Chondrocyte (in vitro differentiated cells): ENCODE data around the gene FAM228B. TPM values are rescaled to one million over a fixed set of nuclear protein-coding genes. Genes with fewer than 3 reads are reported as not detected.
"Not testable (repeated sequence)": the region's sequence is repeated elsewhere in the genome, so short reads cannot be mapped to it uniquely, and the experiment has no call there.

Experiments
- DNase-seq: peaks from one replicate; pipeline ENCODE4 v3.0.0; 2021; ENCODE audit warnings: mixed read lengths, low spot score
- H3K27ac Mint-ChIP-seq: one replicate; pipeline ENCODE4 v1.8.0; 2021; ENCODE audit warnings: mild to moderate bottlenecking, moderate library complexity, mixed read lengths; ENCODE audit not compliant: unreplicated experiment
- H3K27me3 Mint-ChIP-seq: 2 replicates; pipeline ENCODE4 v1.8.0; 2021; ENCODE audit warnings: low read depth, mixed read lengths
- H3K36me3 Mint-ChIP-seq: 2 replicates; pipeline ENCODE4 v1.8.0; 2021; ENCODE audit warnings: low read depth, mixed read lengths
- H3K4me1 Mint-ChIP-seq: 2 replicates; pipeline ENCODE4 v1.8.0; 2021; ENCODE audit warnings: low read depth, mild to moderate bottlenecking, mixed read lengths
- H3K4me3 Mint-ChIP-seq: one replicate; pipeline ENCODE4 v1.8.0; 2021; ENCODE audit warnings: mild to moderate bottlenecking, moderate library complexity, mixed read lengths; ENCODE audit not compliant: unreplicated experiment
- H3K9me3 Mint-ChIP-seq: 2 replicates; pipeline ENCODE4 v1.8.0; 2021; ENCODE audit warnings: low read depth, mixed read lengths
- total RNA-seq: library from RNA; stranded (reverse); gene quantifications from 3 replicates; pipeline ENCODE4 v1.2.1, GENCODE V29; 2021
- TF ChIP-seq, protein P1 (sequence below): fragments of 200-600 bp; sonication (generic); IDR thresholded peaks from 2 replicates; pipeline ENCODE4 v1.5.0; 2021; ENCODE audit warnings: antibody characterized with exemption, mild to moderate bottlenecking, moderate library complexity

FAM228B gene
- total RNA-seq, 1 donor from 2014 or later: 15.8 TPM

DNA sequence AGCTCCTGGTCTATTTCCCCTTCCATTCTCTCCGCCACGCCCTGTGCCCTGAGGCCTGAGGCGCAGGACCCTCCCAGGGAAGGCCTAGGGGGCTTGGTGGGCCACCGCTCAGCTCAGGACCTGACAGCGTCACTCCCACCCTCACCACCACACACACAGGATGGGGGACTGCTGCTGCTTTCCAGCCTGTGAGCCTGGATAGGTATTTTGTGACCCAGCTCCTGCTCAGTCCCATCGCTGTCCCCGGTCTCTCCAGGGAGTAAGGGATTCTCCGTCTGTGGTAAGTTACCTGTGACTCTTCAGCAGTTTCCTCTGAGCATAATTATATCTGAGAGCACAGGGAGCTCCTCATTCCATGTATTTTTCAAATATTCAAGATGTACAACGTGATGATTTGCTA lies 67.9 kb downstream of the FAM228B start:
- no peak overlapping the region for H3K4me3 Mint-ChIP-seq
- TF ChIP-seq, protein P1, sequence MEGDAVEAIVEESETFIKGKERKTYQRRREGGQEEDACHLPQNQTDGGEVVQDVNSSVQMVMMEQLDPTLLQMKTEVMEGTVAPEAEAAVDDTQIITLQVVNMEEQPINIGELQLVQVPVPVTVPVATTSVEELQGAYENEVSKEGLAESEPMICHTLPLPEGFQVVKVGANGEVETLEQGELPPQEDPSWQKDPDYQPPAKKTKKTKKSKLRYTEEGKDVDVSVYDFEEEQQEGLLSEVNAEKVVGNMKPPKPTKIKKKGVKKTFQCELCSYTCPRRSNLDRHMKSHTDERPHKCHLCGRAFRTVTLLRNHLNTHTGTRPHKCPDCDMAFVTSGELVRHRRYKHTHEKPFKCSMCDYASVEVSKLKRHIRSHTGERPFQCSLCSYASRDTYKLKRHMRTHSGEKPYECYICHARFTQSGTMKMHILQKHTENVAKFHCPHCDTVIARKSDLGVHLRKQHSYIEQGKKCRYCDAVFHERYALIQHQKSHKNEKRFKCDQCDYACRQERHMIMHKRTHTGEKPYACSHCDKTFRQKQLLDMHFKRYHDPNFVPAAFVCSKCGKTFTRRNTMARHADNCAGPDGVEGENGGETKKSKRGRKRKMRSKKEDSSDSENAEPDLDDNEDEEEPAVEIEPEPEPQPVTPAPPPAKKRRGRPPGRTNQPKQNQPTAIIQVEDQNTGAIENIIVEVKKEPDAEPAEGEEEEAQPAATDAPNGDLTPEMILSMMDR: no peak
- H3K27ac Mint-ChIP-seq: no peak overlapping the region
- DNase-seq: no peak
- H3K27me3 Mint-ChIP-seq: no peaks in the 10 kb centered on the region
- peaks cover 9% of the 10 kb centered on the region for H3K36me3 Mint-ChIP-seq
- peaks cover 18% of the 10 kb centered on the region for H3K9me3 Mint-ChIP-seq
- H3K4me1 Mint-ChIP-seq: no peaks in the 10 kb centered on the region

DNA sequence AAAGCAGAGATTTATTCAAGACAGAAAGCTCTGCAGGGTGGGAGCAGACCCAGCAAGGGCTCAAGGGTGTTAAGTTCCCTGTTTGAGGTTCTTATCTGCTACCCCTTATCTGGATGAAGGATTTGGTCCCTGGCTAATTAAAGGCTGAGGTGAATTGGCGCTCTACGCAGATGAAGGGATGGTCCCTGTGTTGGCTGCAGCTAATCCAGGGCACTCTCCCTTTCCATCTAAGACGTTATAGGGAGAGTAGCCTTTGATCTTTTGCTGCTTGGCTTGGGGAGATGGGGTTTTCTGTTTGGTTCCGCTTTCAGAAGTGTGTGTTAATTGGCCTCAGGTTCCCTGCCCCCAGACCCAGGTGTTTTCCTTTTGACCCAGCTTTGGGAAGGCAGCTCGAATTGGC lies 68.6 kb downstream of the FAM228B start:
- Mint-ChIP-seq H3K36me3 (peaks cover 9% of the 10 kb centered on the region), H3K9me3 (peaks cover 25% of the 10 kb centered on the region), H3K27ac (no peak overlapping the region), H3K4me1 (no peaks in the 10 kb centered on the region), H3K27me3 (no peaks in the 10 kb centered on the region), H3K4me3 (no peak overlapping the region)
- no peak for DNase-seq
- TF ChIP-seq, protein P1: no peak

GRCh38 chr2:24197213-24197612 lies 73.9 kb downstream of the FAM228B start:
- not testable (repeated sequence) for DNase-seq, H3K4me1 Mint-ChIP-seq, H3K27me3 Mint-ChIP-seq, H3K4me3 Mint-ChIP-seq, H3K27ac Mint-ChIP-seq
- peaks cover 35% of the 10 kb centered on the region for H3K9me3 Mint-ChIP-seq
- peaks cover 17% of the 10 kb centered on the region for H3K36me3 Mint-ChIP-seq

DNA sequence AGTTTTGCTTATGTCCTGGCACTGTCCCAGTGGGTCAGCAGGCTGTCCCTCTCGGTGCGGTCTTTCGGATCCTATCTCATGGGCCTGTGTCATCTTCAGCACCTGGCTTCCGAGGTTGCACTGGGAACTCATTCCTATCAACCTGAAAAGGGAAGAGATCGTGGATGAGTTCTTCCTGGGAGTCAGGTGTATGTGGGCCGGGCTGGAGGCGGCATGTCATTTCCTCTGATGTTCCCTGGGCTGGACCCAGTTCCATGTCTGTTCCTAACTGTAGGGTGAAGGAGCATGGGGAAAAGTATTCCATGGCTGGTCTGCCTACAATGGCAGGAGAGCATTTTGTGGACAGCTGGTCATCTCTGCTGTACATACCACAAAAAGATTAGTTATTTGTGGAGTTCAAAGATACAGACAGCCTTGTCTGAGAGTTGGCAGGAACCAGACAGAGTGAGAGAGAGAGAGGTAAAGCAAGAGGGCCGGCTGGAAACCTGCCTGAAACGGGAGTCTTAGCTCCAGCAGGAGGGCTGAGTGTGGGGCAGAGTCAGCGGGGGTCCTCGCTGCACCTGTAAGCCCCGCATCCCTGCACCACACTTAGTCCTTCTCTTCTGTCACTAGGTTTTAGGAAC lies 76.8 kb downstream of the FAM228B start:
- no peaks in the 10 kb centered on the region for H3K27me3 Mint-ChIP-seq
- DNase-seq: no peak
- H3K36me3 Mint-ChIP-seq: peaks cover 33% of the 10 kb centered on the region
- H3K9me3 Mint-ChIP-seq: peaks cover 32% of the 10 kb centered on the region
- no peak overlapping the region for H3K4me3 Mint-ChIP-seq
- TF ChIP-seq, protein P1: no peak
- H3K4me1 Mint-ChIP-seq: no peaks in the 10 kb centered on the region
- no peak overlapping the region for H3K27ac Mint-ChIP-seq

DNA sequence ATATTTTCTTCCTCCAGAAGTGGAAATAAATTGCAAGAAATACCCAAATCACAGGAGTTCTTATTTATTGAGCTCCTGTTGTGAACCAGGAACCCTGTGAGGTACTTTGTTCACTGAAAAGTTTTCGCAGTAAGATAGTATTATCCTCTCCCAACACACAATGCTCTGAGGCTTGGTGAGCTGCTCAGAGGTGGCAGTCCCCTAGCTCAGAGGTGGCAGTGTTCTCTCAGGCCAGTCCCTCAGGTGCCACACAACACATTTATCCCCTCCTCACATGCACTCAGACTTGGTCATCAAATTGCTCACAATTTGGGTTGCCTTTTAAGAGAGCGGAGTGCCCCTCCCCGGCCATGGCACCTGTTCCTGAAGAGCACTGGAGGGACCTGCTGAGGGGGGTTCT lies 77.5 kb downstream of the FAM228B start:
- no peak for DNase-seq
- Mint-ChIP-seq H3K36me3 (peaks cover 37% of the 10 kb centered on the region), H3K9me3 (peaks cover 30% of the 10 kb centered on the region), H3K4me3 (no peak overlapping the region), H3K27ac (no peak overlapping the region), H3K27me3 (no peaks in the 10 kb centered on the region), H3K4me1 (no peaks in the 10 kb centered on the region)
- TF ChIP-seq, protein P1: no peak
